Neural cell (in vitro differentiated cells): ENCODE measurements around the gene MAN2B1. TPM values are rescaled to one million over a fixed set of nuclear protein-coding genes. Genes with fewer than 3 reads are reported as not detected.

Experiments used
- H2AFZ ChIP-seq: fragments of 200-600, 300-800 bp; sonication (generic), shearing (Covaris generic); 2 replicates; pipeline ENCODE4 v1.6.0; 2014; ENCODE audit warnings: low read depth, mild to moderate bottlenecking, antibody characterized with exemption, low read length, moderate library complexity
- H3F3A ChIP-seq: fragments of 200-600 bp; shearing (Covaris generic); 2 replicates; pipeline ENCODE4 v1.6.1; 2016; ENCODE audit warnings: mild to moderate bottlenecking, moderate library complexity, mixed read lengths, antibody characterized with exemption, low read length; ENCODE audit not compliant: insufficient read depth, poor library complexity, severe bottlenecking
- H3K27ac ChIP-seq: fragments of 200-600, 300-800 bp; sonication (generic), shearing (Covaris generic); 2 replicates; pipeline ENCODE4 v1.5.1; 2014; ENCODE audit warnings: mild to moderate bottlenecking, low read length, moderate library complexity
- H3K27me3 ChIP-seq: fragments of 300-800, 200-600 bp; sonication (generic), shearing (Covaris generic); 2 replicates; pipeline ENCODE4 v1.6.0; 2014; ENCODE audit warnings: mild to moderate bottlenecking, low read depth, low read length, moderate library complexity; ENCODE audit not compliant: insufficient read depth
- H3K36me3 ChIP-seq: fragments of 300-800, 200-600 bp; sonication (generic), shearing (Covaris generic); 2 replicates; pipeline ENCODE4 v1.5.1; 2014; ENCODE audit warnings: mild to moderate bottlenecking, antibody characterized with exemption, low read length, moderate library complexity; ENCODE audit not compliant: insufficient read depth
- H3K4me2 ChIP-seq: fragments of 300-800, 200-600 bp; sonication (generic), shearing (Covaris generic); 2 replicates; pipeline ENCODE4 v1.6.0; 2014; ENCODE audit warnings: mild to moderate bottlenecking, low read length
- H3K4me3 ChIP-seq: fragments of 300-800, 200-600 bp; sonication (generic), shearing (Covaris generic); 2 replicates; pipeline ENCODE4 v1.5.1; 2014; ENCODE audit warnings: mild to moderate bottlenecking, low read length, moderate library complexity
- H3K79me2 ChIP-seq: fragments of 200-600 bp; shearing (Covaris generic); replicated peaks from 2 replicates; pipeline ENCODE4 v1.6.0; 2014; ENCODE audit warnings: mild to moderate bottlenecking, low read length, moderate library complexity; ENCODE audit not compliant: insufficient read depth
- H3K9ac ChIP-seq: fragments of 300-800, 200-600 bp; sonication (generic), shearing (Covaris generic); 2 replicates; pipeline ENCODE4 v1.6.1; 2016; ENCODE audit warnings: mild to moderate bottlenecking, low read length, mixed read lengths
- H3K9me2 ChIP-seq: fragments of 200-600 bp; shearing (Covaris generic); 2 replicates; pipeline ENCODE4 v1.6.1; 2016; ENCODE audit warnings: mild to moderate bottlenecking, low read length, mixed read lengths; ENCODE audit not compliant: insufficient read depth
- H3K9me3 ChIP-seq: fragments of 200-600, 300-800 bp; sonication (generic), shearing (Covaris generic); 2 replicates; pipeline ENCODE4 v1.6.1; 2016; ENCODE audit warnings: mild to moderate bottlenecking, mixed run types, low read length, moderate library complexity, mixed read lengths
- H4K20me1 ChIP-seq: fragments of 200-600 bp; shearing (Covaris generic); 2 replicates; pipeline ENCODE4 v1.6.1; 2016; ENCODE audit warnings: mild to moderate bottlenecking, mixed run types; ENCODE audit not compliant: insufficient read depth
- CTCF ChIP-seq: fragments of 450-650 bp; IDR thresholded peaks from 2 replicates; pipeline ENCODE4 v1.5.1; 2014; ENCODE audit warnings: antibody characterized with exemption, mild to moderate bottlenecking, moderate library complexity; ENCODE audit not compliant: poor library complexity, severe bottlenecking
- EP300 ChIP-seq: fragments of 450-650 bp; conservative IDR thresholded peaks from 2 replicates; pipeline ENCODE4 v1.6.1; 2014; ENCODE audit warnings: antibody characterized with exemption, mild to moderate bottlenecking, moderate library complexity; ENCODE audit not compliant: poor library complexity, severe bottlenecking
- EZH2 ChIP-seq: fragments of 200-600, 300-800 bp; shearing (Covaris generic), sonication (generic); IDR thresholded peaks from 2 replicates; pipeline ENCODE4 v1.6.1; 2014; ENCODE audit warnings: antibody characterized with exemption, low read length, borderline replicate concordance, mild to moderate bottlenecking; ENCODE audit not compliant: insufficient read depth, poor library complexity, severe bottlenecking
- MXI1 ChIP-seq: fragments of 450-650 bp; conservative IDR thresholded peaks from 2 replicates; pipeline ENCODE4 v1.6.1; 2014; ENCODE audit warnings: antibody characterized with exemption, mild to moderate bottlenecking; ENCODE audit not compliant: poor library complexity, severe bottlenecking
- POLR2AphosphoS5 ChIP-seq: IDR thresholded peaks from 2 replicates; pipeline ENCODE4 v1.6.1; 2012
- RAD21 ChIP-seq: fragments of 450-650 bp; conservative IDR thresholded peaks from 2 replicates; pipeline ENCODE4 v1.6.1; 2014; ENCODE audit warnings: antibody characterized with exemption, mild to moderate bottlenecking, moderate library complexity
- SMC3 ChIP-seq: fragments of 450-650 bp; conservative IDR thresholded peaks from 2 replicates; pipeline ENCODE4 v1.6.1; 2014; ENCODE audit warnings: antibody characterized with exemption, mild to moderate bottlenecking, moderate library complexity; ENCODE audit not compliant: poor library complexity
- TAF1 ChIP-seq: IDR thresholded peaks from 2 replicates; pipeline ENCODE4 v1.6.1; 2012; ENCODE audit warnings: low read depth
- polyA plus RNA-seq: library from polyadenylated mRNA; depleted of rRNA; stranded (reverse); fragments of >200 nt; gene quantifications from 2 replicates; pipeline ENCODE4 v1.2.3, GENCODE V29; 2014
- TF ChIP-seq, protein P1 (sequence below): IDR thresholded peaks from 2 replicates; pipeline ENCODE4 v1.6.1; 2012; ENCODE audit warnings: borderline replicate concordance

MAN2B1 gene
- polyA plus RNA-seq, 1 donor from 2014 or later, result 11.5 TPM

DNA sequence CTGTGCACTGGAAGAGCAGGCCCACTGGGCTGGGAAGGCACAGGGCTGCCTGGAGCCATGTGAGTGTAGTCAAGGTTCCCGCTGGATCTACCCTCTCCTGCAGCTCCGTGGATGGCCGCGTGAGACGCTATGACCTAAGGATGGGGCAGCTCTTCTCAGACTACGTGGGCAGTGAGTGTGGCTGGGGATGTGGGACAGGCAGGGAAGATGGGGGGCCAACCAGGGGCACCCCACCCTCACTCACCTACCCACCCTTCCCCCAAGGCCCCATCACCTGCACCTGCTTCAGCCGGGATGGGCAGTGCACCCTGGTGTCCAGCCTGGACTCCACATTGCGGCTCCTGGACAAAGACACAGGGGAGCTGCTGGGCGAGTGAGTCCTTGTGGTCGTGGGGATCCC, 6.2 kb upstream of the MAN2B1 start:
- no peak overlapping the region for H3K9ac ChIP-seq
- peaks cover 3% of the 10 kb centered on the region for H4K20me1 ChIP-seq
- no peaks in the 10 kb centered on the region for H3K36me3 ChIP-seq
- no peak overlapping the region for H2AFZ ChIP-seq
- no peaks in the 10 kb centered on the region for H3F3A ChIP-seq
- no peak overlapping the region for H3K27ac ChIP-seq
- no peaks in the 10 kb centered on the region for H3K9me3 ChIP-seq
- H3K79me2 ChIP-seq, result peaks cover 14% of the 10 kb centered on the region
- H3K4me2 ChIP-seq, result no peak overlapping the region
- H3K27me3 ChIP-seq, result no peaks in the 10 kb centered on the region
- TF ChIP-seq POLR2AphosphoS5, result no peak
- TF ChIP-seq SMC3, result no peak
- no peak for TF ChIP-seq CTCF
- no peak for TF ChIP-seq MXI1
- TF ChIP-seq, protein P1, sequence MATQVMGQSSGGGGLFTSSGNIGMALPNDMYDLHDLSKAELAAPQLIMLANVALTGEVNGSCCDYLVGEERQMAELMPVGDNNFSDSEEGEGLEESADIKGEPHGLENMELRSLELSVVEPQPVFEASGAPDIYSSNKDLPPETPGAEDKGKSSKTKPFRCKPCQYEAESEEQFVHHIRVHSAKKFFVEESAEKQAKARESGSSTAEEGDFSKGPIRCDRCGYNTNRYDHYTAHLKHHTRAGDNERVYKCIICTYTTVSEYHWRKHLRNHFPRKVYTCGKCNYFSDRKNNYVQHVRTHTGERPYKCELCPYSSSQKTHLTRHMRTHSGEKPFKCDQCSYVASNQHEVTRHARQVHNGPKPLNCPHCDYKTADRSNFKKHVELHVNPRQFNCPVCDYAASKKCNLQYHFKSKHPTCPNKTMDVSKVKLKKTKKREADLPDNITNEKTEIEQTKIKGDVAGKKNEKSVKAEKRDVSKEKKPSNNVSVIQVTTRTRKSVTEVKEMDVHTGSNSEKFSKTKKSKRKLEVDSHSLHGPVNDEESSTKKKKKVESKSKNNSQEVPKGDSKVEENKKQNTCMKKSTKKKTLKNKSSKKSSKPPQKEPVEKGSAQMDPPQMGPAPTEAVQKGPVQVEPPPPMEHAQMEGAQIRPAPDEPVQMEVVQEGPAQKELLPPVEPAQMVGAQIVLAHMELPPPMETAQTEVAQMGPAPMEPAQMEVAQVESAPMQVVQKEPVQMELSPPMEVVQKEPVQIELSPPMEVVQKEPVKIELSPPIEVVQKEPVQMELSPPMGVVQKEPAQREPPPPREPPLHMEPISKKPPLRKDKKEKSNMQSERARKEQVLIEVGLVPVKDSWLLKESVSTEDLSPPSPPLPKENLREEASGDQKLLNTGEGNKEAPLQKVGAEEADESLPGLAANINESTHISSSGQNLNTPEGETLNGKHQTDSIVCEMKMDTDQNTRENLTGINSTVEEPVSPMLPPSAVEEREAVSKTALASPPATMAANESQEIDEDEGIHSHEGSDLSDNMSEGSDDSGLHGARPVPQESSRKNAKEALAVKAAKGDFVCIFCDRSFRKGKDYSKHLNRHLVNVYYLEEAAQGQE, result no peak
- no peak for TF ChIP-seq EZH2
- TF ChIP-seq EP300, result no peak
- no peak for TF ChIP-seq RAD21
- TF ChIP-seq TAF1, result no peak
- no peak overlapping the region for H3K4me3 ChIP-seq
- H3K9me2 ChIP-seq, result no peaks in the 10 kb centered on the region

GRCh38 chr19:12670159-12670928, 3.8 kb upstream of the MAN2B1 start:
- Histone ChIP-seq H2AFZ (peak overlapping the region; percentile 86), H3K4me3 (peak overlapping the region; percentile 87), H3K9me3 (no peaks in the 10 kb centered on the region), H3F3A (no peaks in the 10 kb centered on the region), H3K27me3 (no peaks in the 10 kb centered on the region), H3K9me2 (no peaks in the 10 kb centered on the region), H3K36me3 (no peaks in the 10 kb centered on the region), H3K79me2 (peaks cover 29% of the 10 kb centered on the region), H3K4me2 (peak overlapping the region; percentile 94), H3K9ac (peak overlapping the region; percentile 87), H3K27ac (peak overlapping the region; percentile 95), H4K20me1 (no peaks in the 10 kb centered on the region)
- TF ChIP-seq MXI1, result no peak
- TF ChIP-seq TAF1, result no peak
- TF ChIP-seq, protein P1, result no peak
- no peak for TF ChIP-seq CTCF
- no peak for TF ChIP-seq SMC3
- no peak for TF ChIP-seq POLR2AphosphoS5
- no peak for TF ChIP-seq EZH2
- no peak for TF ChIP-seq RAD21
- no peak for TF ChIP-seq EP300
